ENCODE measurements around the gene ETV3. TPM values are rescaled to one million over a fixed set of nuclear protein-coding genes. Genes with fewer than 3 reads are reported as not detected.
"Not testable (repeated sequence)": the region's sequence is repeated elsewhere in the genome, so short reads cannot be mapped to it uniquely, and the experiment has no call there.

Gene ETV3
- total RNA-seq, 1 donor from 2014 or later = 41.0 TPM

DNA sequence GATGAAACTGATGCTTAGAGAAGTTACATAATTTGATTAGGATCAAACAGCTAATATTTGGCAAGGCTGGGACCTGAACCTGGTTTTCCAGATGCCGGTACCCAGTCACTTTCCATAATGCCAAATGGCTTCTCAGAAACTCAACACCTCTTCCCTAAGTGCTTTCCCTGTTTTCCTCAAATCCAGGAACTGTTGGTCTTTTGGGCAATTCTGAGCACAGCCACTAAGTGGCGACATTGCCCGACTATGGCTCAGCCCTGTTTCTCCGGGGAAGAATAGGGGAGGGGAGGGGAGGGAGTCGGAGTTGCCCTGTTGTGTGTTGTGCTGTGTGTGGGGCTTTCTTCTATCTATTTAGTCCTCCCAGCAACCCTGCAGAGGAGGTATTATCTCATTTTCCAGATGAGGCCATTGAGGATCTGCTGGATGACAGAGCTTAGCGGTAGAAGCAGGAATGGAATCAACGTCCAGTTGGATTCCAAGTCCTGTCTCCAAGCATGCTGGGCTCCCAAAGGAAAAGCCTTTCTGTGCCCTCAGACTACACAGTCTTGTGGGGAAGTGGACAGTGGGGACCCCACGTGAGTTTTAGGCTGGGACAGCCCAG lies 33.8 kb upstream of the ETV3 start:
- H3K36me3 Mint-ChIP-seq; H3K9me3 Mint-ChIP-seq; H3K27ac Mint-ChIP-seq; DNase-seq (ENCODE audit: extremely low spot score, unreplicated experiment); H3K4me1 Mint-ChIP-seq (ENCODE audit: unreplicated experiment); H3K27me3 Mint-ChIP-seq; H3K4me3 Mint-ChIP-seq: not testable (repeated sequence)
- TF ChIP-seq, protein P1, sequence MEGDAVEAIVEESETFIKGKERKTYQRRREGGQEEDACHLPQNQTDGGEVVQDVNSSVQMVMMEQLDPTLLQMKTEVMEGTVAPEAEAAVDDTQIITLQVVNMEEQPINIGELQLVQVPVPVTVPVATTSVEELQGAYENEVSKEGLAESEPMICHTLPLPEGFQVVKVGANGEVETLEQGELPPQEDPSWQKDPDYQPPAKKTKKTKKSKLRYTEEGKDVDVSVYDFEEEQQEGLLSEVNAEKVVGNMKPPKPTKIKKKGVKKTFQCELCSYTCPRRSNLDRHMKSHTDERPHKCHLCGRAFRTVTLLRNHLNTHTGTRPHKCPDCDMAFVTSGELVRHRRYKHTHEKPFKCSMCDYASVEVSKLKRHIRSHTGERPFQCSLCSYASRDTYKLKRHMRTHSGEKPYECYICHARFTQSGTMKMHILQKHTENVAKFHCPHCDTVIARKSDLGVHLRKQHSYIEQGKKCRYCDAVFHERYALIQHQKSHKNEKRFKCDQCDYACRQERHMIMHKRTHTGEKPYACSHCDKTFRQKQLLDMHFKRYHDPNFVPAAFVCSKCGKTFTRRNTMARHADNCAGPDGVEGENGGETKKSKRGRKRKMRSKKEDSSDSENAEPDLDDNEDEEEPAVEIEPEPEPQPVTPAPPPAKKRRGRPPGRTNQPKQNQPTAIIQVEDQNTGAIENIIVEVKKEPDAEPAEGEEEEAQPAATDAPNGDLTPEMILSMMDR (conservative IDR thresholded peaks at IDR 0.05) = peak; percentile 70

DNA sequence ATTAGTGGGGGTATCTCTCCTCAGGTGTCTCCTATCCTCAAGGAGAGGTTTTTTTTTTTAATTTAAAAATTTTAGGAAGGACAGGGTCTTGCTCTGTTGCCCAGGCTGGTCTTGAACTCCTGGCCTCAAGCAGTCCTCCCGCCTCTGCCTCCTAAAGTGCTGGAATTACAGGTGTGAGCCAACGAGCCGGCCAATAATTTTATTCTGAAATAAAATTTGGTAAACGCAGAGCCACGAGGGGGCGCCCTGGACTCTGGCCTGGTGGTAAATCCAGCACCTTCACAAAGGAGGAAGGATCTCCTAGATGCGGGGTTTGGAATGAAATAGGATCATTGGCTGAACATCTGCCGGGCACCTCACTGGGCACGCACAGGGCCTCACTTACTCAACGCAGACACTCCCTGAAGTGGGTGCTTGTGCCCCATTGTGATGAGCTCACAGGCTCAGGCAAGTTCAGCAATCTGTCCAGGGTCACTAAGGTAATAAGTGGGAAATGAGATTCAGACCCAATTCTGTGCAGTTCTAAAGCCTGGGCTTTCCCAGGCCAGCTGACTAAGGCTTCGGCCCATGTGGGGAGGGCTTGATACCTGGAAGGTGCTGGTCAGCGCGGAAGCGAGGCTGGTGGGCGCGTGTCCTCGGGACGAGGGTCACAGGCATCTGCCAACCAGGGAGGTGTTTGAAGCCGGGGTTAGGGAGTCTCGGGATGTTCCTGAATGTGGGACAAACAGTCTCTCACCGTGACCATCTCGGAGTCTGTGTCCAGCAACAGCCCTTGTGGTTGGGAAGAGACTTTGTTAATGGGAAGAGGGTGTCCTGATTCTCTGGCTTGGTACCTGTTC lies 32.7 kb upstream of the ETV3 start:
- Mint-ChIP-seq H3K27ac (no peak overlapping the region), H3K36me3 (no peaks in the 10 kb centered on the region)

DNA sequence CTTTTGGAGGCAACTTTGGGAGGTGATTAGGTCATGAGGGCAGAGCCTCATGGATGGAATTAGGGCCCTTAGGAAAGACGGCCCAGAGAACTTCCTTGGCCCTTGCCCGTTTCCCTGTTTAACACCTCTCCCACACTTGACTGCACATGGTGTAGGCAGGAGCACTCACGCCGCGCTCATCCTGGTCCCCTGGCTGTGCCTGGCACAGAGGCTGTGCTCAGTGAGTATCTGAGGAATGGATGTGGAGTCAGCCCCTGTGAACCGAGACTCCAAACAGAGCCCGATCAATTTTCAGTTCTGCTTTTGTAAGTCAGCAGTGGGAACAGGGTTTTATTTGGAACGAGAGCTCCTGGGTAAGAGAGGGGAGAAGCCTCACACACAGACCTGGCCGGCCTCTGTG lies 29.8 kb upstream of the ETV3 start:
- no peak for DNase-seq (ENCODE audit: extremely low spot score, unreplicated experiment)
- TF ChIP-seq, protein P1 (conservative IDR thresholded peaks at IDR 0.05) = no peak
- Mint-ChIP-seq H3K27me3 (peaks cover 2% of the 10 kb centered on the region), H3K9me3 (no peaks in the 10 kb centered on the region), H3K36me3 (no peaks in the 10 kb centered on the region), H3K27ac (no peak overlapping the region), H3K4me1 (ENCODE audit: unreplicated experiment) (peaks cover 6% of the 10 kb centered on the region), H3K4me3 (no peak overlapping the region)

More for the DNA sequence above, 32.7 kb upstream of the ETV3 start:
- Mint-ChIP-seq H3K4me1 (ENCODE audit: unreplicated experiment) (no peaks in the 10 kb centered on the region), H3K27me3 (peaks cover 5% of the 10 kb centered on the region), H3K4me3 (no peak overlapping the region), H3K9me3 (no peaks in the 10 kb centered on the region)
- TF ChIP-seq, protein P1 (conservative IDR thresholded peaks at IDR 0.05) = peak; percentile 74
- DNase-seq (ENCODE audit: extremely low spot score, unreplicated experiment) = peak; percentile 69

DNA sequence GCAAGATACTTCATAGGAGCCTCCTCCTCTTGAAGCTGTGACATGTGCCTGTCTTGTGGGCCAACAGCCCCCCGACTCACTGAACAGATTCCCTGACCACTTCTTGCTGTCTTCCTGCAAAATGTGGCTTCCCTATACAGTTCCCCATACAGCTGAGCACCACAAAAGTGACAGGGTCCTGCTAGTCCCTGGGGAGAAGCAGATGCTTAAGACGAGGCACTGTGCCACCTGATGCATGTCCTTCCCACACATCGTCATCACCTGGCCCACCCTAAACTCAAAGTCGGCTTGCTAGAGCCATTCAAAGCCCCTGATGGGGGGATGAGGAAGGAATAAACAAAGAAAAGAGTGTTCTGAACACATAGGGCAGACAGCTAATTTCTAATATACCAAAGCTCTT lies 29.2 kb upstream of the ETV3 start:
- no peak for DNase-seq (ENCODE audit: extremely low spot score, unreplicated experiment)
- H3K27me3 Mint-ChIP-seq = peaks cover 2% of the 10 kb centered on the region
- no peaks in the 10 kb centered on the region for H3K36me3 Mint-ChIP-seq
- H3K9me3 Mint-ChIP-seq = no peaks in the 10 kb centered on the region
- TF ChIP-seq, protein P1 (conservative IDR thresholded peaks at IDR 0.05) = no peak
- H3K27ac Mint-ChIP-seq = no peak overlapping the region
- H3K4me3 Mint-ChIP-seq = no peak overlapping the region
- H3K4me1 Mint-ChIP-seq (ENCODE audit: unreplicated experiment) = peaks cover 6% of the 10 kb centered on the region

DNA sequence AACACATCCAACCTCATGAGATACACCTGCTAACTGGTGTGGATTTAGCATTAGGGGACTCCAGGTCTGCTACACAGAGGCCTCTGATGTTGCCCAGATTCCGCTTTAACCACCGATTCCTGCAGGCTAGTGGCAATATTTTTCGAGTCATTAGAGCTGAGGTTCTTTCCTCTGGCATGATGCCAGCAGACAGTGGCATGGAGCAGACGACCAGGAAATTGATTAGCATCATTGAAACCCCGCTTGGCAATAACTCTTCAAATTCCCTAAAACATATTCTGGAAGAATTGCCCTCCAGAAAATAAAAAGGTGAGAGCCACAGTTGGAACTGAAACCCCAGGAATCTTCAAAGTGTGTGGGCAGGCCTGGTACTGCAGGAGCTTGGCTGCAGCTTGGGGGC lies 28.4 kb upstream of the ETV3 start:
- H3K36me3 Mint-ChIP-seq = no peaks in the 10 kb centered on the region
- no peak overlapping the region for H3K27ac Mint-ChIP-seq
- no peak overlapping the region for H3K4me3 Mint-ChIP-seq
- H3K9me3 Mint-ChIP-seq = no peaks in the 10 kb centered on the region
- peaks cover 10% of the 10 kb centered on the region for H3K4me1 Mint-ChIP-seq (ENCODE audit: unreplicated experiment)
- TF ChIP-seq, protein P1 (conservative IDR thresholded peaks at IDR 0.05) = peak; percentile 29
- H3K27me3 Mint-ChIP-seq = peaks cover 2% of the 10 kb centered on the region
- DNase-seq (ENCODE audit: extremely low spot score, unreplicated experiment) = no peak

Measured in type B pancreatic cell (in vitro differentiated cells).